Measurements from ENCODE around the gene GALM. TPM values are rescaled to one million over a fixed set of nuclear protein-coding genes. Genes with fewer than 3 reads are reported as not detected.

The GALM gene
- polyA plus RNA-seq, 1 donor from 2014 or later, result not detected

DNA sequence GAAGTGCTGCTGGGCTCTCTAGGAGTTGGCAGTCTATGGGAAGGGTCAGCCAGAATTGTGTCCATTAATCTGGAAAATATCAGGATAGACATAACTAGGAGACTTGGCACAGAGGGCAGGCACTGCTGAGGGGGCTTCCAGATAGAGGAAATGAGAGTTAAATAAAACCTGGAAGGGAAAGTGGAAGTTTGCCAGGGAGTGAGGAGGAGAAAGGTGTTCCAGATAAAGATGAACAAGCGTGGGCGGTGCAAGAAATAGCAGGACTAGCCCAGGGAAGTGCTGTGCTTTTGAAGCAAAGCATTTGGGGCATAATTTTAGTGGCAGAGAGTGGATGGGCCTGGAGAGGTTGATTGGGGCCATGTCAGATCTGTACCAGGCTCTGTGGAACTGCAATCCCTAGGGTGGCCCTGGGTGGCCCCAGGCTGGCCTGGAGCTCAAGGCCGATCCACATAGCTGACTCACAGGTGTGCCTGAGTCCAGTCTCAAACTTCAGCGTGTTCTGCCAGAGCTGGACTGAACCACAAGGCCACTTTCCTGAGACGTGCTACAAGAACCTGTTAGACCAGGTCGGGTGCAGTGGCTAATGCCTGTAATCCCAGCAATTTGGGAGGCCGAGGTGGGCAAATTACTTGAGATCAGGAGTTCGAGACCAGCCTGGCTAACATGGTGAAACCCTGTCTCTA, 26.9 kb downstream of the GALM start:
- no peaks in the 10 kb centered on the region for H4K20me1 ChIP-seq (ENCODE audit: insufficient read depth)
- H3K9me3 ChIP-seq (ENCODE audit: low read length), result no peaks in the 10 kb centered on the region
- no peaks in the 10 kb centered on the region for H3K36me3 ChIP-seq (ENCODE audit: insufficient read depth, low read length)
- H3K9me2 ChIP-seq (ENCODE audit: insufficient read depth, low read length), result no peaks in the 10 kb centered on the region
- H3K4me3 ChIP-seq (ENCODE audit: low read length), result no peak overlapping the region
- H3K27ac ChIP-seq (ENCODE audit: low read length), result no peak overlapping the region
- no peaks in the 10 kb centered on the region for H3K27me3 ChIP-seq (ENCODE audit: insufficient read depth, low read depth, low read length)
- TF ChIP-seq POLR2AphosphoS5 (IDR thresholded peaks at IDR 0.05), result no peak
- TF ChIP-seq, protein P1, sequence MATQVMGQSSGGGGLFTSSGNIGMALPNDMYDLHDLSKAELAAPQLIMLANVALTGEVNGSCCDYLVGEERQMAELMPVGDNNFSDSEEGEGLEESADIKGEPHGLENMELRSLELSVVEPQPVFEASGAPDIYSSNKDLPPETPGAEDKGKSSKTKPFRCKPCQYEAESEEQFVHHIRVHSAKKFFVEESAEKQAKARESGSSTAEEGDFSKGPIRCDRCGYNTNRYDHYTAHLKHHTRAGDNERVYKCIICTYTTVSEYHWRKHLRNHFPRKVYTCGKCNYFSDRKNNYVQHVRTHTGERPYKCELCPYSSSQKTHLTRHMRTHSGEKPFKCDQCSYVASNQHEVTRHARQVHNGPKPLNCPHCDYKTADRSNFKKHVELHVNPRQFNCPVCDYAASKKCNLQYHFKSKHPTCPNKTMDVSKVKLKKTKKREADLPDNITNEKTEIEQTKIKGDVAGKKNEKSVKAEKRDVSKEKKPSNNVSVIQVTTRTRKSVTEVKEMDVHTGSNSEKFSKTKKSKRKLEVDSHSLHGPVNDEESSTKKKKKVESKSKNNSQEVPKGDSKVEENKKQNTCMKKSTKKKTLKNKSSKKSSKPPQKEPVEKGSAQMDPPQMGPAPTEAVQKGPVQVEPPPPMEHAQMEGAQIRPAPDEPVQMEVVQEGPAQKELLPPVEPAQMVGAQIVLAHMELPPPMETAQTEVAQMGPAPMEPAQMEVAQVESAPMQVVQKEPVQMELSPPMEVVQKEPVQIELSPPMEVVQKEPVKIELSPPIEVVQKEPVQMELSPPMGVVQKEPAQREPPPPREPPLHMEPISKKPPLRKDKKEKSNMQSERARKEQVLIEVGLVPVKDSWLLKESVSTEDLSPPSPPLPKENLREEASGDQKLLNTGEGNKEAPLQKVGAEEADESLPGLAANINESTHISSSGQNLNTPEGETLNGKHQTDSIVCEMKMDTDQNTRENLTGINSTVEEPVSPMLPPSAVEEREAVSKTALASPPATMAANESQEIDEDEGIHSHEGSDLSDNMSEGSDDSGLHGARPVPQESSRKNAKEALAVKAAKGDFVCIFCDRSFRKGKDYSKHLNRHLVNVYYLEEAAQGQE (IDR thresholded peaks at IDR 0.05; ENCODE audit: borderline replicate concordance), result no peak
- H3K9ac ChIP-seq (ENCODE audit: low read length), result no peak overlapping the region
- H2AFZ ChIP-seq (ENCODE audit: low read depth, low read length), result no peak overlapping the region
- no peaks in the 10 kb centered on the region for H3F3A ChIP-seq (ENCODE audit: insufficient read depth, low read length, poor library complexity, severe bottlenecking)
- H3K4me2 ChIP-seq (ENCODE audit: low read length), result no peak overlapping the region
- no peaks in the 10 kb centered on the region for H3K79me2 ChIP-seq (replicated peaks; ENCODE audit: insufficient read depth, low read length)

DNA sequence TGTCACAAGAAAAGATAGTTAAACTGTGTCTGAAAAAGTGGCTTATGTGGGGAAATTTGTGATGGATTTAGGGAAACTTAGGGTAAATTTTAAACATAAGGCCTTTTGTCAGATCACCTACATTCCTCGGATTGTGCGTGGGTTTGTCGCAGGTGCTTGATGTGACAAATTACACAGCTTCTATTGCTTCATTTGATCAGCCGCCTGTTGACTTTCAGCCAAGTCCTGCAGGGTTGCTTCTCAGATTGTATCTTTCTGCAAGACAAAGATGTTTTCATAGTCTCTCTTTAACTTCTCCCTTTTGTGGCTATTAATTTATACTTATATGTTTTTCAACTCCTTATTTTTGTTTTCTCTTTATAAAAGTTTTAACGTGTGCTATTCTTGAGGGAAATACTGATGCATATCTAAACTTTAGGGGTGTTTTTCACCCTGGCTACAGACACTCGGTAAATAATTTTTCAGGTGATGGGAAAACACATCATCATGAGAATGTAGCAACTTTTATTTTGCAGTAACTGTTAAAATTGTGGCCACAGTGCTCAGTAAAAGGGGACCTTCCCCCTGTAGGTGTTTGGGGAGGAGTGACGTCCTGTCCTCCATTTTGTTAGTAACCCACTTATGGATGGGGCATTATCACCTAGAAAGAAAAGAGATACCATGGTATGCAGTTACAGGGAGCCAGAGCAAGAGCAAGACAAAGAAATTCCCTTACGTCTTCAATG, 31.4 kb downstream of the GALM start:
- Histone ChIP-seq H3K9me3 (ENCODE audit: low read length) (no peaks in the 10 kb centered on the region), H3F3A (ENCODE audit: insufficient read depth, low read length, poor library complexity, severe bottlenecking) (no peaks in the 10 kb centered on the region), H3K36me3 (ENCODE audit: insufficient read depth, low read length) (no peaks in the 10 kb centered on the region), H3K9me2 (ENCODE audit: insufficient read depth, low read length) (no peaks in the 10 kb centered on the region), H4K20me1 (ENCODE audit: insufficient read depth) (no peaks in the 10 kb centered on the region), H3K4me2 (ENCODE audit: low read length) (no peak overlapping the region), H2AFZ (ENCODE audit: low read depth, low read length) (no peak overlapping the region), H3K4me3 (ENCODE audit: low read length) (no peak overlapping the region), H3K27ac (ENCODE audit: low read length) (no peak overlapping the region), H3K79me2 (replicated peaks; ENCODE audit: insufficient read depth, low read length) (no peaks in the 10 kb centered on the region), H3K27me3 (ENCODE audit: insufficient read depth, low read depth, low read length) (no peaks in the 10 kb centered on the region), H3K9ac (ENCODE audit: low read length) (no peak overlapping the region)
- TF ChIP-seq SMC3 (conservative IDR thresholded peaks at IDR 0.05; ENCODE audit: poor library complexity) (no peak), EP300 (conservative IDR thresholded peaks at IDR 0.05; ENCODE audit: poor library complexity, severe bottlenecking) (no peak), MXI1 (conservative IDR thresholded peaks at IDR 0.05; ENCODE audit: poor library complexity, severe bottlenecking) (no peak), RAD21 (conservative IDR thresholded peaks at IDR 0.05) (no peak), EZH2 (IDR thresholded peaks at IDR 0.05; ENCODE audit: borderline replicate concordance, insufficient read depth, low read length, poor library complexity, severe bottlenecking) (no peak)
- TF ChIP-seq, protein P2, sequence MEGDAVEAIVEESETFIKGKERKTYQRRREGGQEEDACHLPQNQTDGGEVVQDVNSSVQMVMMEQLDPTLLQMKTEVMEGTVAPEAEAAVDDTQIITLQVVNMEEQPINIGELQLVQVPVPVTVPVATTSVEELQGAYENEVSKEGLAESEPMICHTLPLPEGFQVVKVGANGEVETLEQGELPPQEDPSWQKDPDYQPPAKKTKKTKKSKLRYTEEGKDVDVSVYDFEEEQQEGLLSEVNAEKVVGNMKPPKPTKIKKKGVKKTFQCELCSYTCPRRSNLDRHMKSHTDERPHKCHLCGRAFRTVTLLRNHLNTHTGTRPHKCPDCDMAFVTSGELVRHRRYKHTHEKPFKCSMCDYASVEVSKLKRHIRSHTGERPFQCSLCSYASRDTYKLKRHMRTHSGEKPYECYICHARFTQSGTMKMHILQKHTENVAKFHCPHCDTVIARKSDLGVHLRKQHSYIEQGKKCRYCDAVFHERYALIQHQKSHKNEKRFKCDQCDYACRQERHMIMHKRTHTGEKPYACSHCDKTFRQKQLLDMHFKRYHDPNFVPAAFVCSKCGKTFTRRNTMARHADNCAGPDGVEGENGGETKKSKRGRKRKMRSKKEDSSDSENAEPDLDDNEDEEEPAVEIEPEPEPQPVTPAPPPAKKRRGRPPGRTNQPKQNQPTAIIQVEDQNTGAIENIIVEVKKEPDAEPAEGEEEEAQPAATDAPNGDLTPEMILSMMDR (IDR thresholded peaks at IDR 0.05; ENCODE audit: poor library complexity, severe bottlenecking), result no peak
